Measurements from ENCODE around the gene TMEM131.
"Not testable (repeated sequence)": the region's sequence is repeated elsewhere in the genome, so short reads cannot be mapped to it uniquely, and the experiment has no call there.

TMEM131 gene

DNA sequence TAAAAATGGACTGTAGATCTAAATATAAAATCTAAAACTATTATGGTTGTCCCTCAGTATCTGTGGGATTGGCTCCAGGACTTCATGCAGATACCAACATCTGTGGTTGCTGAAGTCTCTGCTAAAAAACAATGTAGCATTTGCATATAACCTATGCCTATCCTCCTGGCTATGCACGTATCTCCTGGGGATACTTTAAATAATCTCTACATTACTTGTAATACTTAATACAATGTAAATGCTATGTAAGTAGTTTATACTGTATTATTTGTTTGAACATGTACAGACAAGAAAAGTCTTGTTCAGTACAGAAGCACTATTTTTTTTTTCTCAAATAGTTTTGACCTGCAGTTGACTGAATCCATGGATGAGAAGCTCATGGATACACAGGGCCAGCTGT is 147.4 kb downstream of the TMEM131 start:
- DNase-seq = no peak

DNA sequence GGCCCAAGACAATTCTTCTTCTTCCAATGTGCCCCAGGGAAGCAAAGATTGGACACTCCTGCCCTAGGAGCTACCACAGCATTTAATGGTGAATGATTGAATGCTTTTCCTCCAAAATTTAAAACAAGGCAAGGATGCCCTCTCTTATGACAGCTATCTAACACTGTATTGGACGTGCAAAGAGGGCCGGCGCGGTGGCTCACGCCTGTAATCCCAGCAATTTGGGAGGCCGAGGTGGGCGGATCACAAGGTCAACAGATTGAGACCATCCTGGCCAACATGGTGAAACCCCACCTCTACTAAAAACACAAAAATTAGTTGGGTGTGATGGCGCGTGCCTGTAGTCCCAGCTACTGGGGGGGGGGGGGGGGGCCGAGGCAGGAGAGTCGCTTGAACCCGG is 149.0 kb downstream of the TMEM131 start:
- not testable (repeated sequence) for DNase-seq

DNA sequence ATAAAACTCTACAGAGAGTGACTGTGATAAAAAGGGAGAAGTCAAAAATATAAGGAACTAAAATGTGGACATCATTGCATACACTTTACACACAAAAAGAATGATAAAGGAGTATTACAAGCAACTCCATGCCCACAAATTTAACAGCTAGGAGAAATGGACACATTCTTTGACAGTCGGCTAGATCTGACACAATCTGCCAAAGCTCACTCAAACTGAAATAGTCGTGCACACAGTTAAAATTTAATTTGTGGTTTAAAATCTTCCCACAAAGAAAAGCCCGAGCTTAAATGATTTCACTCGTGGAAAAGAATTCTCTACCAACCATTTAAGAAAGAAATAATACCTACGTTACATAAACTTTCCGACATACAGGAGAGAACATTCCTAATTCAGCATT is 149.9 kb downstream of the TMEM131 start:
- DNase-seq = peak; percentile 38

DNA sequence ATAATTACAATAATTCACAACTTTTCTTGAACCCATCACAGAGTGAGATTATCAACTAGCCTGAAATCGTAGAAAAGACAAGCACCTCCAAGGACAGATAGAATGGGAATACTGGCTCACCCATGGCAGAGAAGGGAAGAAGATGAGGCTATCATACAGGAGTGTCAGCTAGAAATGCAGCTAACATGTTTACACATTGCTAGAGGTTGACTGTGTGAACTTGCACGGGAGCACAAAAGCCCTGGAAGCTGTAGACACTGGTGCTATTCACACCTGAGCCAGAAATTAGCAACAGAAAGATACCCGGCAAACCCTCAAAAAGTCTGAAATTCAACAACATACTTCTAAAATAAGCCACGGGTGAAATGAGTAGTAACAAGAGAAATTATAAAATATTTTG is 150.6 kb downstream of the TMEM131 start:
- DNase-seq = no peak

GRCh38 chr2:97844311-97844859 is 151.4 kb downstream of the TMEM131 start:
- no peak for DNase-seq

- DNase-seq = no peak
Measured at GRCh38 chr2:97840198-97840597, 155.6 kb downstream of the TMEM131 start.

DNA sequence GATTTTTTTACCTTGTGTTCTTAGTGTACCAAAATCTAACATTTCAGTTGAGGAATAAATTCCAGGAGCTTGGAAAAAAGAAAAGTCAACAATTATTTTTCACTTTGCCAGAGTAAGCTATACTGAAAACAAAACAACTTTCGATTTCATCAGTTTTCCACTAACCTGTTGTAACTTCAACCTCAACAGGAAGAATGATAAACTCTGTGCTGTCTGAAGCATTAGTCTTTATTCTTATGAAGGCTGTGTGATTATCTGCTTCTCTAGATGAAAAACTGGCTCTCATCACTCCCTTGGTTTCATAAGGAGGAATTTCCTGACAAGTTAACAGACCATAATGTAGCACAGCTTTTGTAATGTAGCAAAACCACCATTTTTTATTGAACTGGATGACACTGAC is 161.1 kb downstream of the TMEM131 start:
- DNase-seq = no peak

DNA sequence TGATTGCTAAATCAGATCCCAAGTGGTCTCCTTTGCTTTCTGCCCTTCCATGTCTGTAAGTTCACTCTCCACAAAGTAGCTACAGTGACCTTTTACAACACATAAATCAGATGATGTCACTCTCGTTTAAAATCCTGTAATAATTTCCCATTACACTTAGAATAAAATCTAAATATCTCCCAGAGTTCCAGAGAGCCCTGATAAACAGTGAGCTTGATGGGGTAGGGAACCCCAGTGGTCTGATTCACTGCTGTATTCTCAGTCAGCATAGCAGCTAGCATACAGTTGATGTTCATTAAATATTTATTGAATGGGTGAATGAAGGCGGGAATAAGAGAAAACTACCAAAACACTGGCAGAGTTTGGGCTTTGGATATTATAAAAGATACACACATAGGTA is 164.6 kb downstream of the TMEM131 start:
- DNase-seq = no peak

DNA sequence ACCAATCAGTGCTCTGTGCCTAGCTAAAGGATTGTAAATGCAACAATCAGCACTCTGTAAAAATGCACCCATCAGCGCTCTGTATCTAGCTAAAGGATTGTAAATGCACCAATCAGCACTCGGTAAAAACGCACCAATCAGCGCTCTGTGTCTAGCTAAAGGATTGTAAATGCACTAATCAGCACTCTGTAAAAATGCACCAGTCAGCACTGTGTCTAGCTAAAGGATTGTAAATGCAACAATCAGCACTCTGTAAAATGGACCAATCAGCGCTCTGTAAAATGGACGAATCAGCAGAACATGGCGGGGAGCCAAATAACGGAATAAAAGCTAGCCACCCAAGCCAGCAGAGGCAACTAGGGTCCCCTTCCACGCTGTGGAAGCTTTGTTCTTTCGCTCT is 166.5 kb downstream of the TMEM131 start:
- not testable (repeated sequence) for DNase-seq

DNA sequence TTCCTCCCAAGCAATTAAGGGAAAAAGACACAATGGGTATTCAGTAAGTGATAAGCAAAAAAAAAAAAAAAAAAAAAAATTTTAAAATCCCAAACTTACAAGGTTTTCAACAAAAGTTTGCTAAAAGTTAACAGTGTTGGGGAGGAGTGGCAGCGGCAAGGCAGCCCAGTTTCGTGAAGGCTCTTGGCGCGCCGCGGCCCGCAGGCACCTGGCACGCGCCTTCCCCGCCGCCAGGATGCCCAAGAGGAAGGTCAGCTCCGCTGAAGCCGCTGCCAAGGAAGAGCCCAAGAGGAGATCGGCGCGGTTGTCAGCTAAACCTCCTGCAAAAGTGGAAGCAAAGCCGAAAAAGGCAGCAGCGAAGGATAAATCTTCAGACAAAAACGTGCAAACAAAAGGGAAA is 168.7 kb downstream of the TMEM131 start:
- DNase-seq = not testable (repeated sequence)

DNA sequence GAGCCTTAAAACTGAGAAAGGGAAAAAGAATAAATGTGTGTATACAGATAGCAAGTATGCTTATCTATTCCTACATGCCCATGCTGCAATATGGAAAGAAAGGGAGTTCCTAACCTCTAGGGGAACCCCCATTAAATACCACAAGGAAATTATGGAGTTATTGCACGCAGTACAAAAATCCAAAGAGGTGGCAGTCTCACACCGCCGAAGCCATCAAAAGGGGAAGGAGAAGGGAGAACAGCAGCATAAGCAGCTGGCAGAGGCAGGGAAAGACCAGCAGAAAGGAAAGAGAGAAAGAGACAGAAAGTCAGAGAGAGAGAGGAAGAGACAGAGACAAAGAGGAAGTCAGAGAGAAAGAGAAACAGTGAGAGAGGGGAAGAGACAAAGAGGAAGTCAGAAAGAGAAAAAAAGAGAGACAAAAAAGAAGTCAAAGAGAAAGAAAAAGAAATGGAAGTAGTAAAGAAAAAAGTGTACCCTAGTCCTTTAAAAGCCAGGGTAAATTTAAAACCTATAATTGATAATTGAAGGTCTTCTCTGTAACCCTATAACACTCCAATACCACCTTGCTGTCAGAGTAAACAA is 169.4 kb downstream of the TMEM131 start:
- peak; percentile 85 for DNase-seq

DNA sequence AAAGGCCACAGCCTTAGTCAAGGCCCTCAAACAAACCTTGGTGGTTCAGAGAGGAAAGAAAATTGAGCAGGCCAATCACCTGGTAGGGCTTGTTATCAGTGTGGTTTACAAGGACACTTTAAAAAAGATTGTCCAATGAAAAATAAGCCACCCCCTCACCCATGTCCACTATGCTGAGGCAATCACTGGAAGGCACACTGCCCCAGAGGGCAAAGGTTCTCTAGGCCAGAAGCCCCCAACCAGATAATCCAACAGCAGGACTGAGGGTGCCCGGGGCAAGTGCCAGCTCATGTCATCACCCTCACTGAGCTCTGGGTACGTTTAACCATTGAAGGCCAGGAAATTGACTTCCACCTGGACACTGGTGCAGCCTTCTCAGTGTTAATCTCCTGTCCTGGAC is 171.7 kb downstream of the TMEM131 start:
- DNase-seq = not testable (repeated sequence)

GRCh38 chr2:97821862-97822261 is 173.9 kb downstream of the TMEM131 start:
- DNase-seq = peak; percentile 46

- DNase-seq = no peak
Measured at GRCh38 chr2:97819754-97820153, 176.0 kb downstream of the TMEM131 start.

GRCh38 chr2:97816411-97816810 is 179.3 kb downstream of the TMEM131 start:
- DNase-seq = no peak

- peak; percentile 48 for DNase-seq
Measured at GRCh38 chr2:97812931-97813330, 182.8 kb downstream of the TMEM131 start.

DNA sequence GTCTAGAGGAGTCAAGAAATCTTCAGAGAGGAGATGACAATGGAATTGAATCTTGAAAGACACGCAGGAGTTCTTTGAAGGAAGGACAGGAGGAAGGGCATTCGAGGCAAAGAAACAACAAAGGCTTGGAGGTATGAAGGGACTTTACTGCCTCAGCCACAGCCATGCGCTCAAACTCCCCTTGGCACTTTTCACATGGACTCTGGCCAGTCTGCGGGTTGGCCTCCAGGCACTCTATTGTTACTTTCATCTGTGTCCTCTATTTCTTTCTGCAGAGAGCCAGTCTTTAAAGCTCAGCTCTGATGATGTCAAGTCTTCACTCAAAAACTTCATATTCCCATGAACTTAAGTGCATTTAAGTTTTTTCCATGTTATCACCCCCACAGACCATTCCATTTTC is 186.9 kb downstream of the TMEM131 start:
- no peak for DNase-seq

DNA sequence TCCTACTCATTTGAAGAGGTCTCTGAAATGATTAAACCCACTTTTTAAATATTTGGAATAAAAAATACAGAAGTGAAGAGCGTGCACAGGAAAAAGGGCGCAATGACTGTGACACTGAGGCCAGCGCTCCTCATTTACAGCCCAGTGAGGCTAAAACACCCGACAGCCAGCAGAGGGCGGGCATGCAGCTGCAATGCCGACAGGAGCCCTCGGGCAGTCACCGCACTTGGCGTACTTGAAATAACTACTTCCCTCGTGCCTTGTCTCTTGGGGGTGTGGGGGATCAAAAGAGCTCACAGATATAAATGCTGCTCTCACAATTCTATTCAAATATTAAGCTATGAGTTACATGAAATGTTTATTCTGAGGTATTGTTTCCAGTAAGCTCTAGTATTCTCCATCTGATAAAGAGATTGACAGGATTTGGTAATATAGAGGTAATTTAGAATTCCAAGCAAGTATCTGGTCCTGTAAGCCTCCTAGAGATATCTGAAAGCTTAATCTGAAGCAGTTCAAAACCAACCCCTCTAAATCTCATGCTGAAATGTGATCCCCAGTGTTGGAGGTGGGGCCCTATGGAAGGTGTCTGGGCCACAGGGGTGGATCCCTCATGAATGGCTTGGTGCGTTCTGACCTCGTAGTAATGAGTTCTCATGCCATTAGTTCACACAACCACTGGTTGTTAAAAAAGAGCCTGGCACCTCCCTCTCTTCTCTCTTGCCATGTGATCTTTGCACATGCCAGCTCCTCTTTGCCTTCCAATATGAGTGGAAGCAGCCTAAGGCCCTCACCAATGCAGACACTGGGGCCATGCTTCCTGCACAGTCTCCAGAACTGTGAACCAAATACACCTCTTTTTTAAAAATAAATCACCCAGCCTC is 188.8 kb downstream of the TMEM131 start:
- peak; percentile 77 for DNase-seq

GRCh38 chr2:97805776-97806175 is 190.0 kb downstream of the TMEM131 start:
- DNase-seq = no peak

DNA sequence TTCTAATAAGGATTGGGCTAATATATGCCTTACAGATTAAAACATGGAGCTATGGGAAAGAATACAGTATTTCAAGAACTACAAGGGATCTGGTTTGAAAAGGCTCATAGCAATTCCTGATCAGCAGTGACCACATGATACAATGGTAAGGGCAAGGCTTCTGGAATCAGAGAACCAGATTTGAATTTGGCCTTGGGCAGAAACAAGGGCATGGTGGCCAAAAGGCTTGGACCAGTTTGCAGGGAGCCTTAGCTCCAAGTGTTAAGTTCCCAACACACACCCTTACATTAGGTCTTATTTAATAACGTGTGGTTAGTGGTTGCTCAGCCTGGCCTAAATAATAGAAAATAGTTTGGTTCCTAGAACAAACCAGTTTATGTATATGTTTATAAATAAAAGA is 194.7 kb downstream of the TMEM131 start:
- DNase-seq = no peak

DNA sequence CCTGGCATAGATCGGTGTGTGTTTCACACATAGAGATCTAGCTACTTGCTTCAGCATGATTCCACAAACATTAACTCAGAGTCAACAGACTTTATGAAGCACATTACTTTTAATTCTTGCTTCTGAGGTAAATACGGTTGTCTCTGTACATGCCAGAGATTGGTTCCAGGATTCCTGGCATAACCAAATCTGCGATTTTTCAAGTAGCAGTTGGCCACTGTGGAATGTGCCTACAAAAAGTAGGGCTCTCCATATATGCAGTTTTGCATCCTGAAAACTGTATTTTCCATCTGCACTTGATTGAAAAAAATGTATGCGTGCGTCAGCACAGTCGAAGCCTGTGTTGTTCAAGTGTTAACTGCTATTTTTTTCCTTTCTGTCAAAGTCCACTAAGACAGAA is 197.3 kb downstream of the TMEM131 start:
- DNase-seq = no peak

DNA sequence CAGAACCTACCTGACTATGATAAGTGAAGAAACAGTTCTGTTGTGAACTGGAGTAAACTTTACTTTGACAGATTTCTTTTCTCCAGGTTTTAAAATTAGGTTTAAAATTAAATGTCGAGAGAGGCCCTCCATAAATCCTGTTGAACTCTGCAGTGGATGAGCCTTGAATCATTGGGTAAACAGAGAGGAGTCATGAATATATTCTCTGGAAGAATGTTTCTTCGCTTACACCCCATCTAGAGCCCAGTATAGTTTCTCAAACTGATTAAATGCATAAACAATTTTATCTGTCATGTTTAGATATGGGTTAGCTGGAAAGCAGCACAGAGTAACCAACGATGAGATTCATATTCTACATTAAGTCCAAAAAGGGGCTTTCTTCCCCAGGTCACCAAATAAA is 198.4 kb downstream of the TMEM131 start:
- no peak for DNase-seq

GRCh38 chr2:97796465-97797126 is 199.2 kb downstream of the TMEM131 start:
- no peak for DNase-seq

DNA sequence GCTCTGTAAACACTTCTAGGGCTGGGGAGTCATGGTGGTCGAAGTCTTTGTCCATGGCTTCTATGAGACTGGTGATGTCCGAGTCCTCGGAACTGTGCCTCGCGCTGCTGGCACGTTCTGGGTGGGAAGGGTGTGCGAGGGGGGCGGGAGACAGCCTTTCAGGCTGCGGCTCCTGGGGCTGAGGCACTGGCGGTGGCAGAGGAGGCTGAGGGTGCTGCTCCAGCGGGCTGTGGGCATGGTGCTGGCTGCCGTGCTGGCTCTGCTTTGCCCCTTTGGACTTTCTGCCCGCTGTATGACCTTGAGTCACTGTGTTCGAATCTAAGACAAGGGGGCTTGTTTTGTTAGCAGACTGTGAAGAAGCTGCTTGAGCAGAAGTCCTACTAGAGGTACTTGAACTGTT is 203.3 kb downstream of the TMEM131 start:
- DNase-seq = no peak
